ENCODE data around the gene SLC7A14.

GRCh38 chr3:170534227-170534626, 51.6 kb downstream of the SLC7A14 start:
- TF ChIP-seq CTCF (conservative IDR thresholded peaks at IDR 0.05; ENCODE audit: low read depth, low read length) (no peak), EZH2 (IDR thresholded peaks at IDR 0.05; ENCODE audit: low read length, unreplicated experiment) (no peak), EZH2phosphoT487 (IDR thresholded peaks at IDR 0.05; ENCODE audit: borderline replicate concordance, low read length) (no peak)

Data from PC-3 (cell line).